ENCODE results near the gene CWC27.
A peak's percentile ranks its signal among the peaks of the same experiment; 100 is the strongest.

CWC27 gene

DNA sequence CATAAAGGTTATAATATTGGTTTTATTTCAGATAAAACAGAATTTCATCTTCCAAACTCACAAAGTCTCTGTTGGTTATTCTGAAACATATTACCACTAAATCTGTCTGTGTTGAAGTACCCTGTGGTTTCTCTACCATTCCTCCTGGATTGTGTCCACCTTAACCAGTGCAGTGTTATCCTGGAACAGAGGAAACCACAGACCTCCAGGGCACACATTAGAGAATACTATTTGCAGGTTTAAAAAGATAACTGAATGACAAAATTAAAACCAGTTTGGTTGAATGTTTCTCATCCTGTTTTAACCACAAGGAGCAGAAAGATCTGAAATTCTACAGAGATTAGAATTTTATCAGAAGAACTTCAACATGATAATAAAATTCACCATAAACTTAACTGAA, 251.8 kb downstream of the CWC27 start:
- Histone ChIP-seq H3K4me3 (ENCODE audit: low read length) (no peak overlapping the region), H3K4me1 (ENCODE audit: insufficient read depth, low read length) (peaks cover 4% of the 10 kb centered on the region; the same call in 1 of the 2 replicates), H3K36me3 (ENCODE audit: insufficient read depth, low read length) (no peaks in the 10 kb centered on the region), H3K27me3 (ENCODE audit: insufficient read depth, low read length) (no peaks in the 10 kb centered on the region), H3K9me3 (ENCODE audit: insufficient read depth, low read depth, low read length) (no peaks in the 10 kb centered on the region), H3K27ac (ENCODE audit: low read depth, low read length) (no peak overlapping the region), H3K9ac (ENCODE audit: low read depth, low read length) (no peak overlapping the region)

DNA sequence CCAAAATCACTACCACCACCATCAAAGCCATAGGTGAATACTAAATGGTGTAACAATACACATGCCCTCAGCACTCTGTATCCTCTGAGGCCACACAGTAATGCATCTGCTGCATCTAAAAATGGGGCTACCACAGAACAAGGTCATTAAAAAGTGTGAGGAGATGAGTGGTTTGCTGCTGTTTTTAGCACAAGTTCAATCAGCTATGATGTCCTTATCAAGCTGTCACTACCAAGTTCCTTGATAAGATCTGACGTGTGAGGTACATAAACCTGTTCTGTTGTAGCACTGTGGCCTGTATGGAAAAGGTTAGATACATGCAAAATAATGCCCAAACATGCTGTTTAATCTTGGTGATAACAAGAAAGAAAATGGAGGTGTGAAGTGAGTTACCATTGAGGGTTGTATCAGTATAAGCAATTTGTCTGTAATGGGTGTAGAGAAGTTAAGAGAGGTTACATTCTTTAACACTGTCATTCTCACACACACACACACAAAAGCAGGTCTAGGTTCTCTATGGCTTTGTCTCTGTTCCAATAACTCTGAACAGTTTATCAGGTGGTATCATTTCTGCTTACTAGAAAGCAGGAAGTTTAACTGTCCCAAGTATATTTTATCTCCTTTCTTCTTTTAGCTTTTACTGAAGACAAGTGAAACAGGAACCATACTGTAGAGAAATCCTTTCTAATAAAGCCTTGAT, 252.9 kb downstream of the CWC27 start:
- H3K4me1 ChIP-seq (ENCODE audit: insufficient read depth, low read length), result no peaks in the 10 kb centered on the region; the same call in 1 of the 2 replicates
- 85% methylated on average over 1 of the region's 1 CpG for WGBS
- no peaks in the 10 kb centered on the region for H3K27me3 ChIP-seq (ENCODE audit: insufficient read depth, low read length)
- H3K27ac ChIP-seq (ENCODE audit: low read depth, low read length), result no peak overlapping the region
- H3K36me3 ChIP-seq (ENCODE audit: insufficient read depth, low read length), result no peaks in the 10 kb centered on the region
- H3K9ac ChIP-seq (ENCODE audit: low read depth, low read length), result no peak overlapping the region
- no peak overlapping the region for H3K4me3 ChIP-seq (ENCODE audit: low read length)
- H3K9me3 ChIP-seq (ENCODE audit: insufficient read depth, low read depth, low read length), result no peaks in the 10 kb centered on the region

- Histone ChIP-seq H3K36me3 (ENCODE audit: insufficient read depth, low read length) (no peaks in the 10 kb centered on the region), H3K27ac (ENCODE audit: low read depth, low read length) (no peak overlapping the region), H3K9me3 (ENCODE audit: insufficient read depth, low read depth, low read length) (no peaks in the 10 kb centered on the region), H3K4me1 (ENCODE audit: insufficient read depth, low read length) (peaks cover 2% of the 10 kb centered on the region), H3K27me3 (ENCODE audit: insufficient read depth, low read length) (no peaks in the 10 kb centered on the region), H3K4me3 (ENCODE audit: low read length) (no peak overlapping the region), H3K9ac (ENCODE audit: low read depth, low read length) (no peak overlapping the region)
These were observed 254.2 kb downstream of the CWC27 start for GRCh38 chr5:65022932-65023331.

DNA sequence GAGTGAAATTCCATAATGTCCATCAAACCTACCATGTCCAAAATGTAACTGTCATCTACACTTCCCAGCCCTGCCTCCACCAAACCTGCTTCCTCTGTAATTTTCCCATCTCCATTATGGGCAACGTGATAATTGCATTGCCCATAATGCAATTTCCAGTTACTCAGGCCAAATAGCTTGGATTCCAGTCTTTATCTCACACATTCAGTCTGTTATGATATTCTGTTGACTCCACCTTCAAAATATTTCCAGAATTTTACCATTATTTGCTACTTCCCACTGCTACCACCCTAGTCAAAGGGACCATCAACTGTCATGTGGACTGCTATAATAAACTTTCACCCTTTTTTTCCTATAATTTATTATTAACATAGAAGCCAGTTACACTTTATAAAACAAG, 256.0 kb downstream of the CWC27 start:
- Histone ChIP-seq H3K4me3 (ENCODE audit: low read length) (no peak overlapping the region), H3K27ac (ENCODE audit: low read depth, low read length) (no peak overlapping the region), H3K9me3 (ENCODE audit: insufficient read depth, low read depth, low read length) (no peaks in the 10 kb centered on the region), H3K36me3 (ENCODE audit: insufficient read depth, low read length) (no peaks in the 10 kb centered on the region), H3K4me1 (ENCODE audit: insufficient read depth, low read length) (peaks cover 14% of the 10 kb centered on the region), H3K27me3 (ENCODE audit: insufficient read depth, low read length) (no peaks in the 10 kb centered on the region), H3K9ac (ENCODE audit: low read depth, low read length) (no peak overlapping the region)
- 93% methylated on average over 1 of the region's 1 CpG for WGBS

- no peak overlapping the region for H3K27ac ChIP-seq (ENCODE audit: low read depth, low read length)
- no peaks in the 10 kb centered on the region for H3K9me3 ChIP-seq (ENCODE audit: insufficient read depth, low read depth, low read length)
- H3K27me3 ChIP-seq (ENCODE audit: insufficient read depth, low read length), result no peaks in the 10 kb centered on the region
- no peak overlapping the region for H3K4me3 ChIP-seq (ENCODE audit: low read length)
- no peak overlapping the region for H3K9ac ChIP-seq (ENCODE audit: low read depth, low read length)
- no peaks in the 10 kb centered on the region for H3K36me3 ChIP-seq (ENCODE audit: insufficient read depth, low read length)
- peaks cover 14% of the 10 kb centered on the region for H3K4me1 ChIP-seq (ENCODE audit: insufficient read depth, low read length)
- WGBS, result 89% methylated on average over 3 of the region's 3 CpGs
These were observed 258.3 kb downstream of the CWC27 start for GRCh38 chr5:65026816-65027548.

- H3K4me1 ChIP-seq (ENCODE audit: insufficient read depth, low read length), result peaks cover 14% of the 10 kb centered on the region
- no peak overlapping the region for H3K4me3 ChIP-seq (ENCODE audit: low read length)
- H3K36me3 ChIP-seq (ENCODE audit: insufficient read depth, low read length), result no peaks in the 10 kb centered on the region
- H3K27me3 ChIP-seq (ENCODE audit: insufficient read depth, low read length), result no peaks in the 10 kb centered on the region
- H3K27ac ChIP-seq (ENCODE audit: low read depth, low read length), result no peak overlapping the region
- no peak overlapping the region for H3K9ac ChIP-seq (ENCODE audit: low read depth, low read length)
- H3K9me3 ChIP-seq (ENCODE audit: insufficient read depth, low read depth, low read length), result no peaks in the 10 kb centered on the region
- no CpG with 5 or more reads among the region's 1 CpG for WGBS
These were observed 260.4 kb downstream of the CWC27 start for GRCh38 chr5:65029178-65029577.

- Histone ChIP-seq H3K4me3 (ENCODE audit: low read length) (no peak overlapping the region), H3K9me3 (ENCODE audit: insufficient read depth, low read depth, low read length) (no peaks in the 10 kb centered on the region), H3K9ac (ENCODE audit: low read depth, low read length) (no peak overlapping the region), H3K4me1 (ENCODE audit: insufficient read depth, low read length) (peaks cover 22% of the 10 kb centered on the region), H3K27ac (ENCODE audit: low read depth, low read length) (no peak overlapping the region), H3K27me3 (ENCODE audit: insufficient read depth, low read length) (no peaks in the 10 kb centered on the region), H3K36me3 (ENCODE audit: insufficient read depth, low read length) (no peaks in the 10 kb centered on the region)
These were observed 261.3 kb downstream of the CWC27 start for GRCh38 chr5:65030056-65030455.

GRCh38 chr5:65032250-65032649, 263.5 kb downstream of the CWC27 start:
- WGBS, result 95% methylated on average over 6 of the region's 6 CpGs
- Histone ChIP-seq H3K4me1 (ENCODE audit: insufficient read depth, low read length) (peaks cover 32% of the 10 kb centered on the region), H3K36me3 (ENCODE audit: insufficient read depth, low read length) (no peaks in the 10 kb centered on the region), H3K4me3 (ENCODE audit: low read length) (no peak overlapping the region), H3K9me3 (ENCODE audit: insufficient read depth, low read depth, low read length) (no peaks in the 10 kb centered on the region), H3K27ac (ENCODE audit: low read depth, low read length) (no peak overlapping the region), H3K27me3 (ENCODE audit: insufficient read depth, low read length) (no peaks in the 10 kb centered on the region), H3K9ac (ENCODE audit: low read depth, low read length) (no peak overlapping the region)

- no peak overlapping the region for H3K9ac ChIP-seq (ENCODE audit: low read depth, low read length)
- 88% methylated on average over 9 of the region's 9 CpGs for WGBS
- H3K4me1 ChIP-seq (ENCODE audit: insufficient read depth, low read length), result peaks cover 22% of the 10 kb centered on the region
- H3K4me3 ChIP-seq (ENCODE audit: low read length), result no peak overlapping the region
- no peaks in the 10 kb centered on the region for H3K27me3 ChIP-seq (ENCODE audit: insufficient read depth, low read length)
- H3K9me3 ChIP-seq (ENCODE audit: insufficient read depth, low read depth, low read length), result no peaks in the 10 kb centered on the region
- no peaks in the 10 kb centered on the region for H3K36me3 ChIP-seq (ENCODE audit: insufficient read depth, low read length)
- no peak overlapping the region for H3K27ac ChIP-seq (ENCODE audit: low read depth, low read length)
These were observed 265.5 kb downstream of the CWC27 start for GRCh38 chr5:65034029-65034812.

DNA sequence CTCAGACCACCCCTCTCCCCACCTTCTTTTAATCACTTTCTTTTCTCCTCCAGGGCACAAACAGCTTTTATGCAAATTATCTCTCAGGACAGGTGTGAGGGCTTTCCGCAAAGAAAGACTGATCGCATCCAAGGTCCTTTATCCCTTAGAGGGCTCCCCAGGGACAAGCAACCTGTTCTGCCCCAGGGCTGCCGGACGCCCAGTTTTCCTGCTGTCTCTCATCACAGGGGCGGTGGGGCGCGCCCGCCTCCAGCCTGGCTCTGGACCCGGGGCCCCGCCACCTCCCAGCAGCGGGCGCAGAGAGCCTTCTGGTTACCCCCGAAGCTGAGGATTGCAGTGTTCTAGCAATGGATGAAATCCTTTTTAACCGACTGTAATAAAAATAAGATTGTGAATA, 266.1 kb downstream of the CWC27 start:
- 82% methylated on average over 14 of the region's 14 CpGs for WGBS
- H3K9ac ChIP-seq (ENCODE audit: low read depth, low read length), result peak overlapping the region; percentile 80
- no peaks in the 10 kb centered on the region for H3K36me3 ChIP-seq (ENCODE audit: insufficient read depth, low read length)
- peak overlapping the region; percentile 64 for H3K4me3 ChIP-seq (ENCODE audit: low read length)
- H3K4me1 ChIP-seq (ENCODE audit: insufficient read depth, low read length), result peaks cover 22% of the 10 kb centered on the region
- H3K27ac ChIP-seq (ENCODE audit: low read depth, low read length), result peak overlapping the region; percentile 78
- no peaks in the 10 kb centered on the region for H3K9me3 ChIP-seq (ENCODE audit: insufficient read depth, low read depth, low read length)
- no peaks in the 10 kb centered on the region for H3K27me3 ChIP-seq (ENCODE audit: insufficient read depth, low read length)

Measured in HUES64 (cell line).